Activated CD4-positive, alpha-beta T cell treated with anti-CD3 and anti-CD28 coated beads, Interleukin-2, Interleukin-6, amounts not matched to agents 100 ng/mL and 50 ng/mL, durations not matched to agents 16 hours and 8 hours (primary cell): ENCODE data around the gene INSYN2A.

Experiments used
- DNase-seq: peaks from one replicate; pipeline ENCODE4 v3.0.0-alpha.2; 2020

Gene INSYN2A

GRCh38 chr10:127151541-127151940, 44.9 kb downstream of the INSYN2A start:
- DNase-seq, result no peak

DNA sequence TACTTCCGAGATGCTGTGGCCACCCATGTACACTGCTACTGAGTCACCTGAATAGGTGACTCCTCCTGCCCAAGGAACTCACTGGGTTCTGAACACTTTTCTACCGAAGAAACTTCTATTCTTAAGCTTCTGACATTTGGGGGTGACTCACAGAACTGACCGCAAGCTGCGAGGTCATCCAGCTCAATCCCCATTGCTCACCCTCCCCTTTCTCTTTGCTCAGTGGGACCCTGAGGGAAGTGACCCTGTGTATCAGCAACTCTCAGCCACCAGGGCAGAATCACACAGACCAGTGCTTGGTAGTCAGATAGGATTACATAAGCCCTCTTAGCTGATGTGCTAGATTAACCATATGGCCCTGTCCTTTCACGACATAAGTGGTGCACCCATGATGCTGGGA, 46.3 kb downstream of the INSYN2A start:
- no peak for DNase-seq

GRCh38 chr10:127149501-127150081, 46.8 kb downstream of the INSYN2A start:
- no peak for DNase-seq

DNA sequence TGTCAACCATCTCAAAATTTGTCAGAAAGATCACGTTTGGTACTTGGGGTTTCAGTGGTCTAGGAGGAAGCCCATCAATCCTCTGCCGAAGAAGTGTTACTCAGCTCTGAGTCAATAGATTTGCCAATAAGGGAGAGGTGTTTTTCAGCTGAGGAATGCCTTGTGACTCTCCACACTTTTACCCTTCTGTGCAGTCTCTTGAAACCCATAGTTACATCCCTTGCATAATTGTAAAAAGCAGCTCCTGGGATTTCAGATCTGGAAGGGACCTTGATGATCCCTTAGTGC, 47.5 kb downstream of the INSYN2A start:
- peak; percentile 14 for DNase-seq

- DNase-seq, result peak; percentile 34
These were observed 48.1 kb downstream of the INSYN2A start for GRCh38 chr10:127148066-127148932.

- no peak for DNase-seq
These were observed 49.7 kb downstream of the INSYN2A start for GRCh38 chr10:127146661-127147060.
